Measurements from ENCODE around the gene HIVEP2. TPM values are rescaled to one million over a fixed set of nuclear protein-coding genes. Genes with fewer than 3 reads are reported as not detected.

The HIVEP2 gene, protein sequence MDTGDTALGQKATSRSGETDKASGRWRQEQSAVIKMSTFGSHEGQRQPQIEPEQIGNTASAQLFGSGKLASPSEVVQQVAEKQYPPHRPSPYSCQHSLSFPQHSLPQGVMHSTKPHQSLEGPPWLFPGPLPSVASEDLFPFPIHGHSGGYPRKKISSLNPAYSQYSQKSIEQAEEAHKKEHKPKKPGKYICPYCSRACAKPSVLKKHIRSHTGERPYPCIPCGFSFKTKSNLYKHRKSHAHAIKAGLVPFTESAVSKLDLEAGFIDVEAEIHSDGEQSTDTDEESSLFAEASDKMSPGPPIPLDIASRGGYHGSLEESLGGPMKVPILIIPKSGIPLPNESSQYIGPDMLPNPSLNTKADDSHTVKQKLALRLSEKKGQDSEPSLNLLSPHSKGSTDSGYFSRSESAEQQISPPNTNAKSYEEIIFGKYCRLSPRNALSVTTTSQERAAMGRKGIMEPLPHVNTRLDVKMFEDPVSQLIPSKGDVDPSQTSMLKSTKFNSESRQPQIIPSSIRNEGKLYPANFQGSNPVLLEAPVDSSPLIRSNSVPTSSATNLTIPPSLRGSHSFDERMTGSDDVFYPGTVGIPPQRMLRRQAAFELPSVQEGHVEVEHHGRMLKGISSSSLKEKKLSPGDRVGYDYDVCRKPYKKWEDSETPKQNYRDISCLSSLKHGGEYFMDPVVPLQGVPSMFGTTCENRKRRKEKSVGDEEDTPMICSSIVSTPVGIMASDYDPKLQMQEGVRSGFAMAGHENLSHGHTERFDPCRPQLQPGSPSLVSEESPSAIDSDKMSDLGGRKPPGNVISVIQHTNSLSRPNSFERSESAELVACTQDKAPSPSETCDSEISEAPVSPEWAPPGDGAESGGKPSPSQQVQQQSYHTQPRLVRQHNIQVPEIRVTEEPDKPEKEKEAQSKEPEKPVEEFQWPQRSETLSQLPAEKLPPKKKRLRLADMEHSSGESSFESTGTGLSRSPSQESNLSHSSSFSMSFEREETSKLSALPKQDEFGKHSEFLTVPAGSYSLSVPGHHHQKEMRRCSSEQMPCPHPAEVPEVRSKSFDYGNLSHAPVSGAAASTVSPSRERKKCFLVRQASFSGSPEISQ (N-terminal part only)
- total RNA-seq (26.0 TPM), polyA plus RNA-seq (ENCODE audit: insufficient read depth, low read depth, low replicate concordance) (2.4 TPM)
- long read RNA-seq, donor 1: 0 reads
- long read RNA-seq, donor 2: 0 reads
- long read RNA-seq, donor 3: 0 reads
- long read RNA-seq, donor 4: 0 reads
- long read RNA-seq, donor 5: 0 reads
- long read RNA-seq, donor 6: 0 reads
- long read RNA-seq, donor 7, partial matches to known transcripts: 4 of 9 reads
- long read RNA-seq, donor 7, other reads (novel, unspliced or antisense): 5 of 9 reads
- long read RNA-seq, donor 8: 0 reads
- long read RNA-seq, donor 9: 0 reads
- long read RNA-seq, donor 10: 0 reads

DNA sequence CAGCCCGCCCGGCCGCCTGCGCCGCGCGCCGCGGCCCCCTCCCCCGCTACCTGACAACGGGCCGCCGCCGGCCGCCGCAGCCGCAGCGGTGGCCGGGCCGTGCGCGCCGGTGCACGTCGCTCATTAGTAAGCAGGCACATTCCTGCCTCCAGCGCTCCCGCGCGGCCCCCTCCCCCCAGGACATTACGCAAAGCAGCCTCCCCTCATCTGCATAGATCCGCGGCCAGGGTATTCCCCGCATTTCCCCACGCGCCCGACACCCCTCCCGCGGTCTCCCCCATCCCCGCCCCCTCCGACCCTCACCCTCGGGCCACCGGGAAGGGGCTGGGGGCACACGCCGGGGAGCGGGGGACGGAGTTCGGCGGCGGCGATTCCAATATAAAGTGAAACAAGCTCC, at the start of gene HIVEP2:
Gene HIVEP2, minus strand, starts transcription at position 128 of the 397 bp plus-strand sequence. CDS start 170,438 bp downstream, outside the sequence.
- peak within 1 kb of the TSS; percentile 98 to 99 for H3K27ac ChIP-seq (ENCODE audit: low read depth in 2 of 2, low read length in 2 of 2)
- intact Hi-C loops (cut with DNase I): no loop called here
- H3K36me3 ChIP-seq (ENCODE audit: control insufficient read depth in 2 of 3, insufficient read depth in 3 of 3, low read length in 3 of 3): no peaks in the 10 kb centered on the region
- no peaks in the 10 kb centered on the region for H3K27me3 ChIP-seq (ENCODE audit: control insufficient read depth, insufficient read depth, low read length)
- FAIRE-seq: no peak
- peak; percentile 89 to 97 (median 93) for DNase-seq
- peaks cover 0 to 16% (median 0%) of the 10 kb centered on the region in 3 donors for H3K4me1 ChIP-seq (ENCODE audit: control insufficient read depth in 2 of 3, insufficient read depth in 2 of 3, low read depth in 1 of 3, low read length in 3 of 3)
- no peaks in the 10 kb centered on the region for H3K9me3 ChIP-seq (ENCODE audit: control insufficient read depth in 2 of 3, insufficient read depth in 1 of 3, low read length in 3 of 3)
- H3K9ac ChIP-seq (ENCODE audit: low read length in 3 of 3): peak within 1 kb of the TSS; percentile 74 to 100 (median 97)
- peak within 1 kb of the TSS; percentile 83 to 90 (median 84) for H3K4me3 ChIP-seq (ENCODE audit: low read length in 3 of 3)
- TF ChIP-seq, protein P1, sequence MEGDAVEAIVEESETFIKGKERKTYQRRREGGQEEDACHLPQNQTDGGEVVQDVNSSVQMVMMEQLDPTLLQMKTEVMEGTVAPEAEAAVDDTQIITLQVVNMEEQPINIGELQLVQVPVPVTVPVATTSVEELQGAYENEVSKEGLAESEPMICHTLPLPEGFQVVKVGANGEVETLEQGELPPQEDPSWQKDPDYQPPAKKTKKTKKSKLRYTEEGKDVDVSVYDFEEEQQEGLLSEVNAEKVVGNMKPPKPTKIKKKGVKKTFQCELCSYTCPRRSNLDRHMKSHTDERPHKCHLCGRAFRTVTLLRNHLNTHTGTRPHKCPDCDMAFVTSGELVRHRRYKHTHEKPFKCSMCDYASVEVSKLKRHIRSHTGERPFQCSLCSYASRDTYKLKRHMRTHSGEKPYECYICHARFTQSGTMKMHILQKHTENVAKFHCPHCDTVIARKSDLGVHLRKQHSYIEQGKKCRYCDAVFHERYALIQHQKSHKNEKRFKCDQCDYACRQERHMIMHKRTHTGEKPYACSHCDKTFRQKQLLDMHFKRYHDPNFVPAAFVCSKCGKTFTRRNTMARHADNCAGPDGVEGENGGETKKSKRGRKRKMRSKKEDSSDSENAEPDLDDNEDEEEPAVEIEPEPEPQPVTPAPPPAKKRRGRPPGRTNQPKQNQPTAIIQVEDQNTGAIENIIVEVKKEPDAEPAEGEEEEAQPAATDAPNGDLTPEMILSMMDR (IDR thresholded peaks at IDR 0.05; ENCODE audit: borderline replicate concordance, extremely low read depth, insufficient read depth): no peak

DNA sequence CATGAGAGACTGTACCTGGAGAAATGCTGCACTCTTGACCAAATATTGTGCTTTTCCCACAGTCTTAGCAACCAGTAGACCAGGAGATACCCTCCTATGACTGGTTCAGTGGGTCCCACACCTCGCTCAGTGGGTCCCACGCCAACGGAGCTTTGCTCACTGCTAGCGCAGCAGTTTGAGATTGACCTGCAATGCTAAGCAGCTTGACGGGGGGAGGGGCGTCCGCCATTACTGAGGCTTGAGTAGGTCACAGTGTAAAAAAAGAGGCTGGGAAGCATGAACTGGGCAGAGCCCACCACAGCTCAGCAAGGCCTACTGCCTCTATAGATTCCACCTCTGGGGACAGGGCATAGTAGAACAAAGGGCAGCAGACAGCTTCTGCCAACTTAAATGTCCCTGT, 49.0 kb upstream of the HIVEP2 start:
- H3K4me1 ChIP-seq (ENCODE audit: control insufficient read depth in 2 of 3, insufficient read depth in 2 of 3, low read depth in 1 of 3, low read length in 3 of 3): no peaks in the 10 kb centered on the region
- no peaks in the 10 kb centered on the region for H3K9me3 ChIP-seq (ENCODE audit: control insufficient read depth in 2 of 3, insufficient read depth in 1 of 3, low read length in 3 of 3)
- no peak overlapping the region for H3K4me3 ChIP-seq (ENCODE audit: low read length in 3 of 3)
- no peaks in the 10 kb centered on the region for H3K36me3 ChIP-seq (ENCODE audit: control insufficient read depth in 2 of 3, insufficient read depth in 3 of 3, low read length in 3 of 3)
- no peak for DNase-seq
- no peaks in the 10 kb centered on the region for H3K27me3 ChIP-seq (ENCODE audit: control insufficient read depth, insufficient read depth, low read length)
- H3K9ac ChIP-seq (ENCODE audit: low read length in 3 of 3): no peak overlapping the region
- intact Hi-C loops (cut with DNase I): no loop called here
- no peak for FAIRE-seq
- H3K27ac ChIP-seq (ENCODE audit: low read depth in 2 of 2, low read length in 2 of 2): no peak overlapping the region
- TF ChIP-seq, protein P1 (IDR thresholded peaks at IDR 0.05; ENCODE audit: borderline replicate concordance, extremely low read depth, insufficient read depth): no peak

DNA sequence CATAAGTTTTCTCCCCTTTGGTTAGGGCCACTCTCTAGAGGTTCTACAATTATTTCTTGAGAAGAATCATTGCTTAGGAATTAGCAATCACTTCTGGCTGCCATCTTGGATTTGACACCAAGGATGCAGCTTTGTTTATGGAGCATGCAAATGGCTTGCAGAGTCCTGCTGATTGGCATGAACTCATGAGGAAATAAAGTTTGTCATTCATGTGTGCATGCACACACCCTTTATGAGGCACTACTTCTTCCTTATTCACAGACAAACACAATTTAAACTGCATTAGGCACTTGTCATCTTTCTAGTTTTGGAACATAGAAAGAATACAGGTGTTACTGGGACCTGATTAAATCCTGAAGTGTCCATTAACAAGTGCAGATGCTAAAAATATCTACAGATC, 42.5 kb upstream of the HIVEP2 start:
- H3K27me3 ChIP-seq (ENCODE audit: control insufficient read depth, insufficient read depth, low read length): no peaks in the 10 kb centered on the region
- FAIRE-seq (no peak), DNase-seq (no peak)
- TF ChIP-seq, protein P1 (IDR thresholded peaks at IDR 0.05; ENCODE audit: borderline replicate concordance, extremely low read depth, insufficient read depth): no peak
- H3K27ac ChIP-seq (ENCODE audit: low read depth in 2 of 2, low read length in 2 of 2): no peak overlapping the region
- no peaks in the 10 kb centered on the region for H3K4me1 ChIP-seq (ENCODE audit: control insufficient read depth in 2 of 3, insufficient read depth in 2 of 3, low read depth in 1 of 3, low read length in 3 of 3)
- intact Hi-C loops (cut with DNase I): no loop called here
- H3K36me3 ChIP-seq (ENCODE audit: control insufficient read depth in 2 of 3, insufficient read depth in 3 of 3, low read length in 3 of 3): no peaks in the 10 kb centered on the region
- no peak overlapping the region for H3K9ac ChIP-seq (ENCODE audit: low read length in 3 of 3)
- H3K4me3 ChIP-seq (ENCODE audit: low read length in 3 of 3): no peak overlapping the region
- no peaks in the 10 kb centered on the region for H3K9me3 ChIP-seq (ENCODE audit: control insufficient read depth in 2 of 3, insufficient read depth in 1 of 3, low read length in 3 of 3)
